GM23338 (cell line): ENCODE data around the gene TNIP2.
A peak's percentile ranks its signal among the peaks of the same experiment; 100 is the strongest.
"Not testable (repeated sequence)": the region's sequence is repeated elsewhere in the genome, so short reads cannot be mapped to it uniquely, and the experiment has no call there.

ENCODE experiments used
- CREB1 ChIP-seq: fragments of 250-450 bp; sonication (Bioruptor Pico); IDR thresholded peaks from 2 replicates; pipeline ENCODE4 v1.5.0; 2020; ENCODE audit warnings: low read depth, mild to moderate bottlenecking, moderate library complexity
- EZH2 ChIP-seq: fragments of 200-600 bp; sonication (generic); IDR thresholded peaks from one replicate; pipeline ENCODE4 v1.8.0; 2017; ENCODE audit warnings: antibody characterized with exemption, mild to moderate bottlenecking, low read depth; ENCODE audit not compliant: unreplicated experiment
- EZH2phosphoT487 ChIP-seq: fragments of 200-600 bp; sonication (generic); IDR thresholded peaks from one replicate; pipeline ENCODE4 v1.8.1; 2018; ENCODE audit warnings: antibody characterized with exemption; ENCODE audit not compliant: unreplicated experiment
- JUNB ChIP-seq: IDR thresholded peaks from one replicate; pipeline ENCODE4 v1.6.1; 2016; ENCODE audit warnings: antibody characterized with exemption; ENCODE audit not compliant: unreplicated experiment
- POLR2AphosphoS5 ChIP-seq: IDR thresholded peaks from 2 replicates; pipeline ENCODE4 v1.6.1; 2016; ENCODE audit warnings: antibody characterized with exemption, low read depth
- ZNF331 ChIP-seq: fragments of 250-450 bp; sonication (Bioruptor Pico); IDR thresholded peaks from 2 replicates; pipeline ENCODE4 v1.5.0; 2020; ENCODE audit warnings: low read depth, mild to moderate bottlenecking, moderate library complexity
- TF ChIP-seq, protein P1 (sequence below), 2 experiments: fragments of 200-600 bp in 1 of 2; sonication (generic) in 1 of 2; conservative IDR thresholded peaks; 2 replicates each; pipeline versions ENCODE4 v1.5.1 to v1.6.1; 2016 to 2017; ENCODE audit warnings: antibody characterized with exemption in 2 of 2, low read depth in 2 of 2, mild to moderate bottlenecking in 2 of 2, moderate library complexity in 1 of 2
- TF ChIP-seq, protein P2 (sequence below): IDR thresholded peaks from one replicate; pipeline ENCODE4 v1.6.1; 2018; ENCODE audit warnings: antibody characterized with exemption; ENCODE audit not compliant: unreplicated experiment

DNA sequence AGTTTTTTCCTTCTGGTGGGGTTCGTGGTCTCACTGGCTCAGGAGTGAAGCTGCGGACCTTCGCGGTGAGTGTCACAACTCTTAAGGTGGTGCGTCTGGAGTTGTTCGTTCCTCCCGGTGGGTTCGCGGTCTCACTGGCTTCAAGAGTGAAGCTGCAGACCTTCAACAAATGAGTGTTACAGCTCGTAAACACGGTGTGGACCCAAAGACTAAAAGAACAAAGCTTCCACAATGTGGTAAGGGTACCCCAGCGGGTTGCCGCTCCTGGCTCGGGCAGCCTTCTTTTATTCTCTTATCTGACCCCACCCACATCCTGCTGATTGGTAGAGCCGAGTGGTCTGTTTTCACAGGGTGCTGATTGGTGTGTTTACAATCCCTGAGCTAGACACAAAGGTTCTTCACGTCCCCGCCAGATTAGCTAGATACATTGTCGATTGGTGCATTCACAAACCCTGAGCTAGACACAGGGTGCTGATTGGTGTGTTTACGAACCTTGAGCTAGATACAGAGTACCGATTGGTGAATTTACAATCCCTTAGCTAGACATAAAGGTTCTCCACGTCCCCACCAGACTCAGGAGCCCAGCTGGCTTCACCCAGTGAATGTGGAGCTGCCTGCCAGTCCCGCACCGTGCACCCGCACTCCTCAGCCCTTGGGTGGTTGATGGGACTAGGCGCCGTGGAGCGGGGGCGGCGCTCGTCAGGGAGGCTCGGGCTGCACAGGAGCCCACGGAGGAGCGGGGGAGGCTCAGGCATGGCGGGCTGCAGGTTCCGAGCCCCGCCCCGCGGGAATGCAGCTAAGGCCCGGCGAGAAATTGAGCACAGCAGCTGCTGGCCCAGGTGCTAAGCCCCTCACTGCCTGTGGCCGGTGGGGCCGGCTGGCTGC, 6.6 kb upstream of the TNIP2 start:
- TF ChIP-seq, protein P1, sequence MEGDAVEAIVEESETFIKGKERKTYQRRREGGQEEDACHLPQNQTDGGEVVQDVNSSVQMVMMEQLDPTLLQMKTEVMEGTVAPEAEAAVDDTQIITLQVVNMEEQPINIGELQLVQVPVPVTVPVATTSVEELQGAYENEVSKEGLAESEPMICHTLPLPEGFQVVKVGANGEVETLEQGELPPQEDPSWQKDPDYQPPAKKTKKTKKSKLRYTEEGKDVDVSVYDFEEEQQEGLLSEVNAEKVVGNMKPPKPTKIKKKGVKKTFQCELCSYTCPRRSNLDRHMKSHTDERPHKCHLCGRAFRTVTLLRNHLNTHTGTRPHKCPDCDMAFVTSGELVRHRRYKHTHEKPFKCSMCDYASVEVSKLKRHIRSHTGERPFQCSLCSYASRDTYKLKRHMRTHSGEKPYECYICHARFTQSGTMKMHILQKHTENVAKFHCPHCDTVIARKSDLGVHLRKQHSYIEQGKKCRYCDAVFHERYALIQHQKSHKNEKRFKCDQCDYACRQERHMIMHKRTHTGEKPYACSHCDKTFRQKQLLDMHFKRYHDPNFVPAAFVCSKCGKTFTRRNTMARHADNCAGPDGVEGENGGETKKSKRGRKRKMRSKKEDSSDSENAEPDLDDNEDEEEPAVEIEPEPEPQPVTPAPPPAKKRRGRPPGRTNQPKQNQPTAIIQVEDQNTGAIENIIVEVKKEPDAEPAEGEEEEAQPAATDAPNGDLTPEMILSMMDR (conservative IDR thresholded peaks at IDR 0.05; ENCODE audit: low read depth in 2 of 2): not testable (repeated sequence)
- TF ChIP-seq, protein P2, sequence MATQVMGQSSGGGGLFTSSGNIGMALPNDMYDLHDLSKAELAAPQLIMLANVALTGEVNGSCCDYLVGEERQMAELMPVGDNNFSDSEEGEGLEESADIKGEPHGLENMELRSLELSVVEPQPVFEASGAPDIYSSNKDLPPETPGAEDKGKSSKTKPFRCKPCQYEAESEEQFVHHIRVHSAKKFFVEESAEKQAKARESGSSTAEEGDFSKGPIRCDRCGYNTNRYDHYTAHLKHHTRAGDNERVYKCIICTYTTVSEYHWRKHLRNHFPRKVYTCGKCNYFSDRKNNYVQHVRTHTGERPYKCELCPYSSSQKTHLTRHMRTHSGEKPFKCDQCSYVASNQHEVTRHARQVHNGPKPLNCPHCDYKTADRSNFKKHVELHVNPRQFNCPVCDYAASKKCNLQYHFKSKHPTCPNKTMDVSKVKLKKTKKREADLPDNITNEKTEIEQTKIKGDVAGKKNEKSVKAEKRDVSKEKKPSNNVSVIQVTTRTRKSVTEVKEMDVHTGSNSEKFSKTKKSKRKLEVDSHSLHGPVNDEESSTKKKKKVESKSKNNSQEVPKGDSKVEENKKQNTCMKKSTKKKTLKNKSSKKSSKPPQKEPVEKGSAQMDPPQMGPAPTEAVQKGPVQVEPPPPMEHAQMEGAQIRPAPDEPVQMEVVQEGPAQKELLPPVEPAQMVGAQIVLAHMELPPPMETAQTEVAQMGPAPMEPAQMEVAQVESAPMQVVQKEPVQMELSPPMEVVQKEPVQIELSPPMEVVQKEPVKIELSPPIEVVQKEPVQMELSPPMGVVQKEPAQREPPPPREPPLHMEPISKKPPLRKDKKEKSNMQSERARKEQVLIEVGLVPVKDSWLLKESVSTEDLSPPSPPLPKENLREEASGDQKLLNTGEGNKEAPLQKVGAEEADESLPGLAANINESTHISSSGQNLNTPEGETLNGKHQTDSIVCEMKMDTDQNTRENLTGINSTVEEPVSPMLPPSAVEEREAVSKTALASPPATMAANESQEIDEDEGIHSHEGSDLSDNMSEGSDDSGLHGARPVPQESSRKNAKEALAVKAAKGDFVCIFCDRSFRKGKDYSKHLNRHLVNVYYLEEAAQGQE: not testable (repeated sequence)
- not testable (repeated sequence) for TF ChIP-seq EZH2phosphoT487; CREB1 (CRISPR knock-in tag); ZNF331; EZH2; JUNB
- TF ChIP-seq POLR2AphosphoS5: peak; percentile 26; the same call in 1 of the 2 replicates
